HCT116 (cell line): ENCODE measurements around the gene EPG5. TPM values are rescaled to one million over a fixed set of nuclear protein-coding genes. Genes with fewer than 3 reads are reported as not detected.

ENCODE experiments used
- ATAC-seq: fragments of 200-7000 bp; cut with Tn5 transposase; 2 replicates; pipeline ENCODE4 v1.9.1; 2020; ENCODE audit warnings: mild to moderate bottlenecking, moderate library complexity
- BruUV-seq: library from RNA; stranded (reverse); fragments of 400-500 nt; replicated peaks from 2 replicates; lab custom pipeline; 2021; lab: Mats Ljungman, UMichigan
- CTCF ChIA-PET: fragments of 300-600 bp; sonication (Branson Sonifier 250); formaldehyde crosslinking; loops from one replicate; lab custom pipeline; 2021; ENCODE audit warnings: antibody characterized with exemption; lab: Charles Lee
- POLR2A ChIA-PET: fragments of 300-600, 350-600 bp; sonication (Branson Sonifier 250); formaldehyde crosslinking; loops from one replicate; lab custom pipeline; 2021; ENCODE audit warnings: antibody characterized with exemption; lab: Charles Lee
- RAD21 ChIA-PET, 2 experiments: fragments of 300-600 bp; sonication (Branson Sonifier 250); formaldehyde crosslinking; loops; one replicate each; lab custom pipeline; 2023; ENCODE audit warnings: low total read pairs in 2 of 2; ENCODE audit not compliant: uncharacterized antibody in 2 of 2, unreplicated experiment in 2 of 2, low non-redundant PET in 1 of 2; lab: Charles Lee
- DNase-seq: peaks from one replicate; pipeline ENCODE4 v3.0.0-alpha.2; 2010; ENCODE audit warnings: low read depth, low spot score
- H2AFZ ChIP-seq: fragments of 200-600 bp; shearing (Covaris generic), sonication (generic); 2 replicates; pipeline ENCODE4 v1.6.1; 2017; ENCODE audit warnings: low read depth, mixed run types, mixed read lengths, antibody characterized with exemption, low read length; ENCODE audit not compliant: poor library complexity, severe bottlenecking
- H3K27ac ChIP-seq: 2 replicates; pipeline ENCODE4 v1.5.1; 2012; ENCODE audit warnings: low read depth, low read length
- H3K27me3 ChIP-seq: fragments of 200-600 bp; sonication (generic); 2 replicates; pipeline ENCODE4 v1.6.1; 2016; ENCODE audit warnings: mixed run types, low read length, mixed read lengths; ENCODE audit not compliant: insufficient read depth
- H3K36me3 ChIP-seq, 2 experiments: fragments of 200-500 bp in 1 of 2; fragments of 200-600 bp in 1 of 2; sonication (Bioruptor generic) in 1 of 2; sonication (generic) in 1 of 2; 2 replicates each; pipeline versions ENCODE4 v1.5.1 to v1.6.1; 2014 to 2016; ENCODE audit warnings: low read length in 2 of 2, inconsistent platforms in 1 of 2, mixed read lengths in 1 of 2, mixed run types in 1 of 2; ENCODE audit not compliant: insufficient read depth in 2 of 2, control insufficient read depth in 1 of 2
- H3K4me1 ChIP-seq, 2 experiments: fragments of 200-600 bp in 1 of 2; sonication (generic) in 1 of 2; 2 replicates each; pipeline versions ENCODE4 v1.5.1 to v1.6.1; 2012 to 2017; ENCODE audit warnings: low read length in 2 of 2, inconsistent platforms in 1 of 2, mild to moderate bottlenecking in 1 of 2, mixed read lengths in 1 of 2, mixed run types in 1 of 2, moderate library complexity in 1 of 2; ENCODE audit not compliant: insufficient read depth in 2 of 2, control insufficient read depth in 1 of 2
- H3K4me2 ChIP-seq: fragments of 200-600 bp; sonication (generic); 2 replicates; pipeline ENCODE4 v1.6.1; 2017; ENCODE audit warnings: mixed run types, low read length, mixed read lengths
- H3K4me3 ChIP-seq, 2 experiments: fragments of 200-600 bp in 1 of 2; sonication (generic) in 1 of 2; replicated peaks in 1 of 2; 2 replicates each; pipeline ENCODE4 v1.5.1; 2011 to 2016; ENCODE audit warnings: low read length in 2 of 2, control low read depth in 1 of 2, low read depth in 1 of 2, mild to moderate bottlenecking in 1 of 2, mixed read lengths in 1 of 2, mixed run types in 1 of 2
- H3K79me2 ChIP-seq: fragments of 200-600 bp; sonication (generic); 2 replicates; pipeline ENCODE4 v1.6.1; 2017; ENCODE audit warnings: mild to moderate bottlenecking, mixed run types, low read length, moderate library complexity, mixed read lengths; ENCODE audit not compliant: insufficient read depth
- H3K9ac ChIP-seq: fragments of 200-600 bp; sonication (generic); 2 replicates; pipeline ENCODE4 v1.6.1; 2016; ENCODE audit warnings: low read length, mixed read lengths
- H3K9me2 ChIP-seq: fragments of 200-600 bp; sonication (generic), shearing (Covaris generic); 2 replicates; pipeline ENCODE4 v1.6.1; 2017; ENCODE audit warnings: mixed run types, mild to moderate bottlenecking, moderate library complexity; ENCODE audit not compliant: insufficient read depth
- H3K9me3 ChIP-seq, 2 experiments: fragments of 200-500 bp in 1 of 2; fragments of 200-600 bp in 1 of 2; sonication (Bioruptor generic) in 1 of 2; sonication (generic) in 1 of 2; 2 replicates each; pipeline ENCODE4 v1.6.1; 2014 to 2017; ENCODE audit warnings: low read length in 2 of 2, mixed read lengths in 2 of 2, inconsistent platforms in 1 of 2, low read depth in 1 of 2, mild to moderate bottlenecking in 1 of 2, mixed run types in 1 of 2, moderate library complexity in 1 of 2; ENCODE audit not compliant: control insufficient read depth in 1 of 2, insufficient read depth in 1 of 2
- H4K20me1 ChIP-seq: fragments of 200-600 bp; sonication (generic), shearing (Covaris generic); 2 replicates; pipeline ENCODE4 v1.6.1; 2017; ENCODE audit warnings: mixed run types, mild to moderate bottlenecking, moderate library complexity; ENCODE audit not compliant: insufficient read depth
- CBX3 ChIP-seq: IDR thresholded peaks from 2 replicates; pipeline ENCODE4 v1.6.1; 2012; ENCODE audit warnings: low read depth
- ELF1 ChIP-seq: IDR thresholded peaks from 2 replicates; pipeline ENCODE4 v1.6.1; 2012; ENCODE audit warnings: low read depth, borderline replicate concordance
- EZH2 ChIP-seq: fragments of 200-600 bp; sonication (generic); IDR thresholded peaks from 2 replicates; pipeline ENCODE4 v1.6.1; 2017; ENCODE audit warnings: antibody characterized with exemption, mixed run types
- FOSL1 ChIP-seq: IDR thresholded peaks from 2 replicates; pipeline ENCODE4 v1.6.1; 2012; ENCODE audit warnings: low read depth
- POLR2AphosphoS5 ChIP-seq: IDR thresholded peaks from 2 replicates; pipeline ENCODE4 v1.6.1; 2011; ENCODE audit warnings: mild to moderate bottlenecking, low read depth, low read length, moderate library complexity
- REST ChIP-seq: IDR thresholded peaks from 2 replicates; pipeline ENCODE4 v1.6.1; 2012; ENCODE audit warnings: low read depth
- SIN3A ChIP-seq: IDR thresholded peaks from 2 replicates; pipeline ENCODE4 v1.6.1; 2012; ENCODE audit warnings: low read depth
- SRF ChIP-seq: IDR thresholded peaks from 2 replicates; pipeline ENCODE4 v1.6.1; 2012; ENCODE audit warnings: low read depth
- YY1 ChIP-seq: IDR thresholded peaks from 2 replicates; pipeline ENCODE4 v1.6.1; 2011; ENCODE audit warnings: low read length, low read depth, moderate library complexity, mild to moderate bottlenecking; ENCODE audit not compliant: insufficient replicate concordance; ENCODE audit errors: extremely low read depth
- intact Hi-C: fragments of 100-400 bp; cut with micrococcal nuclease; formaldehyde crosslinking; loops from 2 replicates; pipeline ENCODE4 v1.10.0; 2022
- total RNA-seq: library from RNA; stranded (reverse); gene quantifications from one replicate; pipeline ENCODE4 v1.2.1, GENCODE V29; 2021; ENCODE audit not compliant: unreplicated experiment
- TF ChIP-seq, protein P1 (sequence below): IDR thresholded peaks from 2 replicates; pipeline ENCODE4 v1.6.1; 2012

The EPG5 gene
- total RNA-seq, 1 experiment from 2014 or later: 12.9 TPM

- no peak overlapping the region for H3K9ac ChIP-seq
- peaks cover 6 to 7% of the 10 kb centered on the region in 2 experiments; a peak in 3 of 4 replicates for H3K36me3 ChIP-seq
- no peaks in the 10 kb centered on the region for H3K27me3 ChIP-seq
- no peak for DNase-seq
- TF ChIP-seq REST: no peak
- no peak for TF ChIP-seq CBX3
- no peak for TF ChIP-seq YY1
- TF ChIP-seq ELF1: no peak
- no peak for TF ChIP-seq FOSL1
- TF ChIP-seq SIN3A: no peak
- TF ChIP-seq, protein P1, sequence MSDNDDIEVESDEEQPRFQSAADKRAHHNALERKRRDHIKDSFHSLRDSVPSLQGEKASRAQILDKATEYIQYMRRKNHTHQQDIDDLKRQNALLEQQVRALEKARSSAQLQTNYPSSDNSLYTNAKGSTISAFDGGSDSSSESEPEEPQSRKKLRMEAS: no peak
- TF ChIP-seq POLR2AphosphoS5: no peak
- TF ChIP-seq SRF: no peak
- no peak for TF ChIP-seq EZH2
- TF ChIP-seq, all 23 proteins: peak for 0
- ChIA-PET RAD21 (no interaction called here), POLR2A (no interaction called here), CTCF (interaction anchor here (0.9 kb wide), 1 partner anchor 9 kb away, joined by 4 read pairs; no protein-coding TSS in a partner anchor)
- intact Hi-C loops: no loop called here
- Histone ChIP-seq H2AFZ (no peak overlapping the region), H3K4me3 (no peak overlapping the region), H3K9me2 (no peaks in the 10 kb centered on the region), H3K27ac (no peak overlapping the region), H3K4me2 (no peak overlapping the region), H3K4me1 (no peaks in the 10 kb centered on the region), H3K9me3 (no peaks in the 10 kb centered on the region), H3K79me2 (no peaks in the 10 kb centered on the region), H4K20me1 (no peaks in the 10 kb centered on the region)
- BruUV-seq: no TSS peak
- ATAC-seq: no peak
These were observed 53.9 kb downstream of the EPG5 start for GRCh38 chr18:45913276-45913675.
